Keratinocyte (primary cell): ENCODE measurements around the gene ELOVL7. TPM values are rescaled to one million over a fixed set of nuclear protein-coding genes. Genes with fewer than 3 reads are reported as not detected.

Experiments
- DNase-seq: peaks from one replicate; pipeline ENCODE4 v3.0.0-alpha.2; 2011; ENCODE audit warnings: low read depth, missing footprints, low spot score
- FAIRE-seq: peaks from 2 replicates; lab custom pipeline; 2011; peaks lifted over from hg19 to GRCh38; lab: Jason Lieb, UNC
- H2AFZ ChIP-seq: 2 replicates; pipeline ENCODE4 v1.6.0; 2012; ENCODE audit warnings: low read length, control low read depth, inconsistent platforms; ENCODE audit not compliant: control insufficient read depth
- H3K27ac ChIP-seq: 2 replicates; pipeline ENCODE4 v1.5.1; 2011; ENCODE audit warnings: low read length; ENCODE audit not compliant: control insufficient read depth, insufficient read depth
- H3K27me3 ChIP-seq: 3 replicates; pipeline ENCODE4 v1.6.0; 2011; ENCODE audit warnings: low read length; ENCODE audit not compliant: control insufficient read depth, insufficient read depth; ENCODE audit errors: extremely low read depth
- H3K36me3 ChIP-seq, 2 experiments: 2 replicates in 1 of 2; 3 replicates in 1 of 2; pipeline ENCODE4 v1.5.1; 2011; ENCODE audit warnings: low read length in 2 of 2, mild to moderate bottlenecking in 1 of 2; ENCODE audit not compliant: control insufficient read depth in 2 of 2, insufficient read depth in 2 of 2; ENCODE audit errors: extremely low read depth in 1 of 2
- H3K4me1 ChIP-seq: 3 replicates; pipeline ENCODE4 v1.5.1; 2011; ENCODE audit warnings: low read length; ENCODE audit not compliant: control insufficient read depth, insufficient read depth; ENCODE audit errors: extremely low read depth
- H3K4me2 ChIP-seq: 3 replicates; pipeline ENCODE4 v1.6.0; 2011; ENCODE audit warnings: low read depth, low read length; ENCODE audit not compliant: control insufficient read depth, insufficient read depth; ENCODE audit errors: extremely low read depth
- H3K4me3 ChIP-seq, 3 experiments: fragments of 200-600 bp in 1 of 3; sonication (generic) in 1 of 3; 2 replicates in 2 of 3; 3 replicates in 1 of 3; pipeline ENCODE4 v1.5.1; 2011 to 2016; ENCODE audit warnings: low read length in 3 of 3, mild to moderate bottlenecking in 3 of 3, control low read depth in 2 of 3, inconsistent platforms in 1 of 3, low read depth in 1 of 3, mixed read lengths in 1 of 3, mixed run types in 1 of 3, moderate library complexity in 1 of 3; ENCODE audit not compliant: control insufficient read depth in 2 of 3, insufficient read depth in 2 of 3; ENCODE audit errors: extremely low read depth in 1 of 3
- H3K79me2 ChIP-seq: 2 replicates; pipeline ENCODE4 v1.6.0; 2012; ENCODE audit warnings: low read length; ENCODE audit not compliant: control insufficient read depth, insufficient read depth
- H3K9ac ChIP-seq: 3 replicates; pipeline ENCODE4 v1.6.0; 2011; ENCODE audit warnings: low read length; ENCODE audit not compliant: control insufficient read depth, insufficient read depth; ENCODE audit errors: extremely low read depth
- H3K9me1 ChIP-seq: 3 replicates; pipeline ENCODE4 v1.6.0; 2011; ENCODE audit warnings: low read length; ENCODE audit not compliant: control insufficient read depth, insufficient read depth; ENCODE audit errors: extremely low read depth
- H3K9me3 ChIP-seq: 2 replicates; pipeline ENCODE4 v1.5.1; 2012; ENCODE audit warnings: low read depth, low read length; ENCODE audit not compliant: control insufficient read depth
- H4K20me1 ChIP-seq: 3 replicates; pipeline ENCODE4 v1.6.0; 2011; ENCODE audit warnings: low read length; ENCODE audit not compliant: control insufficient read depth, insufficient read depth; ENCODE audit errors: extremely low read depth
- CTCF ChIP-seq, 3 experiments: IDR thresholded peaks in 1 of 3; conservative IDR thresholded peaks in 1 of 3; optimal IDR thresholded peaks in 1 of 3; 2 replicates in 2 of 3; 3 replicates in 1 of 3; pipeline versions ENCODE3 to v1.5.1; 2011; ENCODE audit warnings: low read length in 3 of 3, mild to moderate bottlenecking in 3 of 3, moderate library complexity in 2 of 3, control low read depth in 1 of 3, inconsistent platforms in 1 of 3; ENCODE audit not compliant: insufficient read depth in 2 of 3; ENCODE audit errors: extremely low read depth in 1 of 3
- EZH2 ChIP-seq: IDR thresholded peaks from one replicate; pipeline ENCODE4 v1.6.1; 2012; ENCODE audit warnings: inconsistent platforms, mild to moderate bottlenecking, low read length, moderate library complexity
- dilution Hi-C: fragments of 300-500 bp; cut with MboI; formaldehyde crosslinking; loops from one replicate; pipeline ENCODE4 v1.7.0; 2020; ENCODE audit warnings: low sequenced_read_pairs; ENCODE audit not compliant: extremely low pct_ligation_motif_present
- polyA plus RNA-seq, 5 experiments: library from polyadenylated mRNA; depleted of rRNA in 3 of 5; stranded (reverse) in 3 of 5; stranded (forward) in 1 of 5; unstranded in 1 of 5; fragments of >200 nt; gene quantifications; 1 replicate in 1 of 5; 2 replicates in 3 of 5; 3 replicates in 1 of 5; pipeline versions ENCODE4 v1.2.1 to v1.2.3, GENCODE V29; 2011 to 2012; ENCODE audit warnings: missing spikeins in 2 of 5, low read depth in 1 of 5, low replicate concordance in 1 of 5

ELOVL7 gene
- polyA plus RNA-seq, 1 donor (not counting 4 experiments of a cell fraction or from before 2014, with no cell fraction given), result 12.0 TPM

GRCh38 chr5:60830581-60831127 is 13.4 kb downstream of the ELOVL7 start:
- H3K36me3 ChIP-seq, result no peaks in the 10 kb centered on the region
- H3K4me3 ChIP-seq, result no peak overlapping the region
- no peaks in the 10 kb centered on the region for H3K9me1 ChIP-seq
- no peaks in the 10 kb centered on the region for H4K20me1 ChIP-seq
- FAIRE-seq, result no peak
- no peaks in the 10 kb centered on the region for H3K27me3 ChIP-seq
- H3K9ac ChIP-seq, result no peak overlapping the region
- dilution Hi-C loops, result no loop called here
- H3K79me2 ChIP-seq, result no peaks in the 10 kb centered on the region
- DNase-seq, result no peak
- H3K9me3 ChIP-seq, result no peaks in the 10 kb centered on the region
- H3K4me2 ChIP-seq, result no peak overlapping the region
- H3K27ac ChIP-seq, result no peak overlapping the region
- TF ChIP-seq EZH2 (no peak), CTCF (optimal IDR thresholded peaks at IDR 0.05 in 1 of 3, IDR thresholded peaks at IDR 0.05 in 1 of 3, conservative IDR thresholded peaks at IDR 0.05 in 1 of 3; ENCODE audit: extremely low read depth in 1 of 3, insufficient read depth in 2 of 3, low read length in 3 of 3) (no peak)
- H2AFZ ChIP-seq, result no peak overlapping the region
- peaks cover 4% of the 10 kb centered on the region for H3K4me1 ChIP-seq

- no peaks in the 10 kb centered on the region for H4K20me1 ChIP-seq
- no peak overlapping the region for H2AFZ ChIP-seq
- no peak overlapping the region for H3K27ac ChIP-seq
- no peaks in the 10 kb centered on the region for H3K9me1 ChIP-seq
- H3K4me1 ChIP-seq, result no peaks in the 10 kb centered on the region
- no peak overlapping the region for H3K9ac ChIP-seq
- H3K79me2 ChIP-seq, result no peaks in the 10 kb centered on the region
- H3K27me3 ChIP-seq, result no peaks in the 10 kb centered on the region
- dilution Hi-C loops, result no loop called here
- DNase-seq (no peak), FAIRE-seq (no peak)
- H3K36me3 ChIP-seq, result no peaks in the 10 kb centered on the region
- H3K9me3 ChIP-seq, result no peaks in the 10 kb centered on the region
- H3K4me2 ChIP-seq, result no peak overlapping the region
- TF ChIP-seq EZH2 (no peak), CTCF (optimal IDR thresholded peaks at IDR 0.05 in 1 of 3, IDR thresholded peaks at IDR 0.05 in 1 of 3, conservative IDR thresholded peaks at IDR 0.05 in 1 of 3; ENCODE audit: extremely low read depth in 1 of 3, insufficient read depth in 2 of 3, low read length in 3 of 3) (no peak)
- H3K4me3 ChIP-seq, result no peak overlapping the region
Observed at GRCh38 chr5:60829490-60830266, 14.4 kb downstream of the ELOVL7 start.
